ENCODE measurements around the gene SEC24D.

SEC24D gene

GRCh38 chr4:118711052-118711451, 124.9 kb downstream of the SEC24D start:
- DNase-seq, result no peak

GRCh38 chr4:118703118-118703517, 132.8 kb downstream of the SEC24D start:
- no peak for DNase-seq

- peak; percentile 81 for DNase-seq
These were observed 150.8 kb downstream of the SEC24D start, which contains the start of gene METTL14 for GRCh38 chr4:118684873-118685811. TSS of gene METTL14 (plus strand) at chr4:118685392. CDS start at chr4:118685535, 143 bp downstream.

GRCh38 chr4:118683513-118683912, 152.4 kb downstream of the SEC24D start:
- no peak for DNase-seq

- no peak for DNase-seq
These were observed 153.0 kb downstream of the SEC24D start for GRCh38 chr4:118682928-118683327.

- DNase-seq, result no peak
These were observed 155.1 kb downstream of the SEC24D start for GRCh38 chr4:118680808-118681207.

- DNase-seq, result no peak
These were observed 159.8 kb downstream of the SEC24D start for GRCh38 chr4:118676128-118676527.

Data from activated effector memory CD4-positive, alpha-beta T cell treated with Interleukin-2 at 50 U/mL for 16 hours (primary cell).